K562 treated with DMSO at 1 percent for 12 hours (cell line): ENCODE measurements around the gene SLC35A4. TPM values are rescaled to one million over a fixed set of nuclear protein-coding genes. Genes with fewer than 3 reads are reported as not detected.

Experiments
- total RNA-seq: library from RNA; unstranded; fragments of 300-600 nt; gene quantifications from 2 replicates; pipeline ENCODE4 v1.2.3, GENCODE V29; 2022; ENCODE audit not compliant: insufficient read depth

The SLC35A4 gene
- total RNA-seq = 77.4 and 188 TPM in 2 replicates

GRCh38 chr5:140564196-140565023 is at the start of gene SLC35A4, which contains the start of gene APBB3:
TSS of gene SLC35A4 (plus strand) at chr5:140564828. CDS start at chr5:140567170, 2,342 bp downstream.
TSS of gene APBB3 (minus strand) at chr5:140564598. CDS start at chr5:140564245, 353 bp downstream.

GRCh38 chr5:140547508-140548299 is 16.9 kb upstream of the SLC35A4 start, which contains the start of gene EIF4EBP3:
TSS of gene EIF4EBP3 (plus strand) at chr5:140547662. CDS start at chr5:140547738, 76 bp downstream.

GRCh38 chr5:140557136-140557805 is 7.4 kb upstream of the SLC35A4 start, which contains the start of gene SRA1:
TSS of gene SRA1 (minus strand) at chr5:140557473. CDS start at chr5:140557452, 21 bp downstream.

Other genes with a start within 250 kb of the SLC35A4 start
- gene HBEGF, start 218.2 kb upstream of the SLC35A4 start, total RNA-seq = 0.57 and 2.9 TPM in 2 replicates
- not detected in 2 replicates for gene SLC4A9, start 204.6 kb upstream of the SLC35A4 start, total RNA-seq
- 23.4 and 87.3 TPM in 2 replicates for gene ANKHD1, start 163.0 kb upstream of the SLC35A4 start, total RNA-seq
- gene EIF4EBP3, start 17.2 kb upstream of the SLC35A4 start, total RNA-seq = 5.1 TPM in 1 of 2 replicates, not detected in the other
- 32.8 and 34.4 TPM in 2 replicates for gene SRA1, start 7.4 kb upstream of the SLC35A4 start, total RNA-seq
- 7.1 and 18.0 TPM in 2 replicates for gene APBB3, start 230 bp upstream of the SLC35A4 start, total RNA-seq
- gene CD14, start 68.3 kb downstream of the SLC35A4 start, total RNA-seq = 0.75 and 1.0 TPM in 2 replicates
- 13.5 and 15.1 TPM in 2 replicates for gene TMCO6, start 74.6 kb downstream of the SLC35A4 start, total RNA-seq
- 208 and 301 TPM in 2 replicates for gene NDUFA2, start 82.8 kb downstream of the SLC35A4 start, total RNA-seq
- 122 and 166 TPM in 2 replicates for gene IK, start 83.0 kb downstream of the SLC35A4 start, total RNA-seq
- gene WDR55, start 100.1 kb downstream of the SLC35A4 start, total RNA-seq = 26.9 and 42.6 TPM in 2 replicates
- 1.4 and 2.0 TPM in 2 replicates for gene DND1, start 108.7 kb downstream of the SLC35A4 start, total RNA-seq
- 43.2 and 73.1 TPM in 2 replicates for gene HARS1, start 126.5 kb downstream of the SLC35A4 start, total RNA-seq
- gene HARS2, start 126.6 kb downstream of the SLC35A4 start, total RNA-seq = 15.7 and 21.4 TPM in 2 replicates
- 42.5 and 46.1 TPM in 2 replicates for gene ZMAT2, start 135.6 kb downstream of the SLC35A4 start, total RNA-seq
- not detected in 2 replicates for gene PCDHA1, start 221.3 kb downstream of the SLC35A4 start, total RNA-seq
- gene PCDHA2, start 230.0 kb downstream of the SLC35A4 start, total RNA-seq = not detected in 2 replicates
- not detected in 2 replicates for gene PCDHA3, start 236.2 kb downstream of the SLC35A4 start, total RNA-seq
- gene PCDHA4, start 242.2 kb downstream of the SLC35A4 start, total RNA-seq = not detected in 2 replicates